GM21447 (cell line): ENCODE results near the gene GPR55.

Experiments used
- ATAC-seq: cut with Tn5 transposase; IDR thresholded peaks from one replicate; pipeline ENCODE4 v1.9.1; 2021; ENCODE audit not compliant: unreplicated experiment

GPR55 gene

GRCh38 chr2:230885463-230886130 is 39.4 kb downstream of the GPR55 start:
- no peak for ATAC-seq

GRCh38 chr2:230881840-230882239 is 43.2 kb downstream of the GPR55 start:
- no peak for ATAC-seq

GRCh38 chr2:230879891-230880290 is 45.2 kb downstream of the GPR55 start:
- no peak for ATAC-seq

DNA sequence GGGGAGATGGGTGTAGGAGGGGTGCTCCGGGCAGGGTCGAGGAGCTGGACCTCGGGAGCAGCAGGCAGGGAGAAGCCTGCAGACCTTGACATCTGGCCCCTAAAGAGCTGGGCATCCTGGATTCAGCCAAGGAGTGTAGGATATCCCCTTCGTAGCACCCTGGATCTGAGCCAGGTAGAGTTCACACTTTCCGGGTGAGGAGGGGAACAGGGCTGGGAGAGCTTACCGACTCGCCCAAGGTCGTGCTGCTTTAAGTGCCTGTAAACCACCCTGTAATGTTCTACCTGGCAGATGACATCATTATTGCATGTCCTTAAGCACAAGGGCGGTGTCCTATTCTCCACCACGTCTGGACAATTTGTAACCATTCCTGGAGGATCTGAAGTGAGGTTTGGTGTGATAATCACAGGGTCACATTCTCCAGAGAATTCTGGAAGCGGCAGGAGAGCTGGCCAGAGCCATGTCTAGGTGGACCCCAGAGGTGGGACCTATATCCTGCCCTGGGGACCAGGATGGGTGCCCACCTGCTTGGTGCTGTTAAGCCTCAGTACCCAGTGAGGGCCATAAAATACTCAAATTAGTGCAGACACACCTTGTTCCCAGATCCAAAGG is 45.7 kb downstream of the GPR55 start:
- no peak for ATAC-seq

- ATAC-seq, result no peak
These were observed 46.3 kb downstream of the GPR55 start for GRCh38 chr2:230878599-230879188.

DNA sequence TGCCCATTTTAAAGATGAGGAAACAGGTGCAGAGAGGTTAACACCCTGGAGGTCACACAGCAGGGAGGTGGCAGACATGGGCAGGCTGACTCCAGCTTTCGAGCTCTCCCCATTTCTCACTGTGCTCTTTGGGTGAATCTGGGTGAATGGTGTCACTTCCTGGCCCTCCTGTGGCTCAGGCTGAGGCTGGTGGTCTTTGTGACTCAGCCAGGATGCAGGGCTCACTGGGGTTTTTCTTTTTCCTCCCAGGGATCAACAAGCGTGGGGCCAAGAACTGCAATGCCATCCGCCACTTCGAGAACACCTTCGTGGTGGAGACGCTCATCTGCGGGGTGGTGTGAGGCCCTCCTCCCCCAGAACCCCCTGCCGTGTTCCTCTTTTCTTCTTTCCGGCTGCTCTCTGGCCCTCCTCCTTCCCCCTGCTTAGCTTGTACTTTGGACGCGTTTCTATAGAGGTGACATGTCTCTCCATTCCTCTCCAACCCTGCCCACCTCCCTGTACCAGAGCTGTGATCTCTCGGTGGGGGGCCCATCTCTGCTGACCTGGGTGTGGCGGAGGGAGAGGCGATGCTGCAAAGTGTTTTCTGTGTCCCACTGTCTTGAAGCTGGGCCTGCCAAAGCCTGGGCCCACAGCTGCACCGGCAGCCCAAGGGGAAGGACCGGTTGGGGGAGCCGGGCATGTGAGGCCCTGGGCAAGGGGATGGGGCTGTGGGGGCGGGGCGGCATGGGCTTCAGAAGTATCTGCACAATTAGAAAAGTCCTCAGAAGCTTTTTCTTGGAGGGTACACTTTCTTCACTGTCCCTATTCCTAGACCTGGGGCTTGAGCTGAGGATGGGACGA is 47.1 kb downstream of the GPR55 start:
- ATAC-seq, result no peak

DNA sequence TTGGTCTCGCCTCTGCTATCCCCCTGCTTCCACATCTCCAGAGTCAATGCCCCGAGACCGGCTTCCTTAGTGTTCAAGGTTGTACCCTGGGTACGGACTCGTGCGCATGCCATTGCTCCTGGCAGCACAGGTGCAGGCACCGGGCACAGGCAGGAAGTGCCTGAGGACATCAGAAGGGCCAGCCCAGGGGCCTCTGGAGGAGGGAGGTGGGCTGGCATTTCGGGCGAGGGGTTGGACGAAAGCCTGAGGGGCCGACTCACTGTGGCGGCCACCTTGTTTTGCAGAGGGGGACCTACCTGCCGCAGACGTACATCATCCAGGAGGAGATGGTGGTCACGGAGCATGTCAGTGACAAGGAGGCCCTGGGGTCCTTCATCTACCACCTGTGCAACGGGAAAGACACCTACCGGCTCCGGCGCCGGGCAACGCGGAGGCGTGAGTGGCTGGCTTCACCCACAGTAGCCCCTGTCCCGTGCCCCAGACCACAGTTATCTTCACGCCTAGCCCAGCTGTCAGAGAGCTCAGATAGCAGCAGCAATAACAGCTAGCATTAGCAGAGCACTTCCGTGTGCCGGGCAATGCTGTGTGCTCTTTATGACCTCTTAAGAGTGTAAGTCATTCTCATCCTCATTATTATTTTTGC is 47.8 kb downstream of the GPR55 start:
- no peak for ATAC-seq

DNA sequence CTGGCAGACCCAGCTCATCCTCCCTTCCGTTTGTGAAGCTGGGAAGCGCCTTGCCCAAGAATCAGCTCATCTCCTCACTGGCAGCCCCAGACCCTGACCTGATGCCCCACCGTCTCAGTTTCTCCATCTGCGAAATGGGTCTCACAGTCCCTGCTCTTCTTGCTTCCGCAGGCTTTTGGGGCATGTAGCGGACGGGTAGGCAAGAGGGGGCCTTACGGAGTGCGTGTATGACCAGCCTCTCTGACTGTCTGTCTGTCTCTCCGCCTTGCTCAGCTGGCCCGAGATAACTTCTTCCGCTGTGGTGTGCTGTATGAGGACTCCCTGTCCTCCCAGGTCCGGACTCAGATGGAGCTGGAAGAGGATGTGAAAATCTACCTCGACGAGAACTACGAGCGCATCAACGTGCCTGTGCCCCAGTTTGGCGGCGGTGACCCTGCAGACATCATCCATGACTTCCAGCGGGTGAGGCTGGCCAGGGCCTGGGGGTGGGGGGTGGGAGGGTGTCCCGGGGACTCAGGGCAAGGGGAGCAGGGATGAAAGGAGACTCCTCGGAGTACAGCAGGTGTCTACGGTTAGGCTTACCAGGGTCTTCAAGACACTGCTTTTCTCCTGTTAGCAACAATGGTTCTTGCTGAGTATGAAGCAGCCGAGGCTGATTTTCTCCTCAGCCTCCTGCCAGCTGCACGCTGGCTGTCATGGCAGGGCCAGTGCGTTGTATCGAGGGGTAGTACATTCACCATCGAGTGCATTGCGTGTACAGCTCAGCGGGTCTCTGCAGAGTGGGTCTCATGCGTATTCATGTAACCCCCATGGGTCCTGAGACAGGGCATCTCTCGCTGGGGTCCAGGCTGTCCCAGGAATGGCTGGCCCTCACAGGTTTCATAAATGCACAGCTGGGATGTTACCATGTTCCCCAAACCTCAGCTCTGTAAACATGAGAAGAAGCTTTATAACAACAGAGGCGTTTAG is 49.4 kb downstream of the GPR55 start:
- ATAC-seq, result no peak

DNA sequence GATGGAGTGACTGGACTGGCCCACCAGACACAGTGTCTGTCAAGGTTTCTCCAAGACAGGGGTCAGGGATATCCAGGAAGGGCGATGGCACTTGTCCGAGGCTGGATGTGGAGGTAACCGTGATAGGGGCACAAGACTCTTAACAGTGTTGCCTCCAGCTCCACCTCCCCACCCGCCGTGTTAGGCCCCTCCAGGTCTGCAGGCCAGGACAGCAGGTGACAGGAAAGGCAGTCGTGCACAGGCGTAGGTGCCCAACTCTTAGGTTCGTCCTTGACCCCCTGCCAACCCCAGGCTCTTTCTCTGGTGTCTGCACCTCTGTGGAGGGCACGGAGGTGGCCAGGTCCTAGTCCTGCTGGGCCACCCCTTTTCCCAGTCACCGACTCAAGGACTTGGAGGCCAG is 50.2 kb downstream of the GPR55 start:
- ATAC-seq, result no peak

DNA sequence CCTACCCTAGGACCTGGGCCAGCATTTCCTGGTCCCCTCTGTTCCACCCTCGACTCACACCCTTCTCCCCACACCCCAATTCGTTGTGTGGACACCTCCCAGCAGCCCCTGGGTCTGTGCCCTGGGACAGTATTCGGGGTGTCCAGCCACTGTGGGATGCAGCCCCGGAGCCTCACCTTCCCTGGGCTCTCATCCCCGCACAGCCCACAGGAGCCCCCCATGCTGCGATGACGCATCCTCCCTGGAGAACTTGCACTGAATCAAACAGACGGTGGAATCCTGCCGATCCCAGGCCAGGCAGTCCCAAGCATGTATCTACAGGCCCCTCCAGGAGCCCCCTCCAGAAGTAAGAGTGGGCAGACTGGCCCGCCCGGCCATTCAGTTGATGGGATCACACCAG is 50.6 kb downstream of the GPR55 start:
- no peak for ATAC-seq

DNA sequence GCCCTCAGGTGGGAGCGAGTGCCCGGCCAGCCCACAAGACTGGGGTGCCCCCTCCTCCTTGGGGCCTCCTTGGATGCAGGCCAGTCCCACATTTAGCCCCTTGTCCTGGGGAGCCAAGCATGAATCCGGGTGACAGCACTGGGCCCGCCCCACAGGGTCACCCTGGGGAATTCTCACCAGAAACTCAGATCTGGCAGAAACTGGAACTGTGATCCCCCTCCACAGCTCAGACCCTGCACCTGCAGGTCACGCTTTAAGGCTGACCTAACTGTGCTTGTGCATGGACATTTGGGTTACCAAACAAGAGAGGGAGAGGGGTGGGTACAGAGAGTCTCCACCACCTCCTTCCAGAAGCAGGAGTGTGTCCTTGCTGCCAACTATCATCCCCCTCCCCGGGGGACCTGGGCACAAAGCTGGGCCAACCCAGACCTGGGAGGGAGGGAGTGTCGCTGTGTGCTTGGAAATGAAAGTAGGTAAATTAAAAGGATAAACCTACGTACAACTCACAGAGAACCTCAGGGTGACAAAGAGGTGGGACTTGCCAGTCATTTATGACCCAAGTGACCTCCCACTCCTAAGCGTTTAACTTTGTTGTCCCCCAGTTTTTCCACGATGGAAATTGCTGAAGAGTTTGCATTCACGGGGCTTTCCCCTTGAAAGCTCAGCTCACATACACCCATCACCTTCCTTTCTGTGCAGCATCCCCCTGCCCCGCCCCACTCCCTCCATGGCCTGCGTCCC is 51.2 kb downstream of the GPR55 start:
- ATAC-seq, result peak; percentile 68

DNA sequence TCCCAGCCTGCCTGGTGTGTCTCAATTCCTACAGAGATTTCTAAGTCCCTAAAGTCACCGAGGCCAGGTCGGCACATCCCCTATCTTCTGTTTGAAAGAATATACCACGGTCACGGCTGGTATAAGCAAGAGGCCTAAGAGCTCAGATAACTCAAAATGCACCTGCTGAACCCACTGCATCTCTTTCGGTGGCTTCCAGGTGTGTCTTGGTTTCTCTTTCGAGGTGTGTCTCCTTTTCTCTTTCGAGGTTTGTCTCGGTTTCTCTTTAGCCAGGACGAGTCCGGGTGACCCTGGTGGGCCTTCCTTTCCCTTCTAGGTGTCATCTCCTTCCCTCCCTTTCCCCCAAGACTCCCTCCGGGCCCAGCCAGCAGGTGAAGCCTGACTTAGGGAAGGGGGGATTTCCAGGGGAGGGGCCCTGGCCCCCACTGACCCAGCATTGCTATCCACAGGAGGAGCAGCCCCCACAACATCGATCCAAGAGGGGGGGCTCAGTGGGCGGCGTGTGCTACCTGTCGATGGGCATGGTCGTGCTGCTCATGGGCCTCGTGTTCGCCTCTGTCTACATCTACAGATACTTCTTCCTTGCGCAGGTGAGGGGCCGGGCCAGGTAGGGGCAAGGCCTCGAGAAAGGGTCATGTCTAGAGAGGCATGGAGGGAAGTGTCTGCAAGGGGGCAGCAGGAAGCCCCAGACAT is 51.9 kb downstream of the GPR55 start:
- peak; percentile 59 for ATAC-seq

DNA sequence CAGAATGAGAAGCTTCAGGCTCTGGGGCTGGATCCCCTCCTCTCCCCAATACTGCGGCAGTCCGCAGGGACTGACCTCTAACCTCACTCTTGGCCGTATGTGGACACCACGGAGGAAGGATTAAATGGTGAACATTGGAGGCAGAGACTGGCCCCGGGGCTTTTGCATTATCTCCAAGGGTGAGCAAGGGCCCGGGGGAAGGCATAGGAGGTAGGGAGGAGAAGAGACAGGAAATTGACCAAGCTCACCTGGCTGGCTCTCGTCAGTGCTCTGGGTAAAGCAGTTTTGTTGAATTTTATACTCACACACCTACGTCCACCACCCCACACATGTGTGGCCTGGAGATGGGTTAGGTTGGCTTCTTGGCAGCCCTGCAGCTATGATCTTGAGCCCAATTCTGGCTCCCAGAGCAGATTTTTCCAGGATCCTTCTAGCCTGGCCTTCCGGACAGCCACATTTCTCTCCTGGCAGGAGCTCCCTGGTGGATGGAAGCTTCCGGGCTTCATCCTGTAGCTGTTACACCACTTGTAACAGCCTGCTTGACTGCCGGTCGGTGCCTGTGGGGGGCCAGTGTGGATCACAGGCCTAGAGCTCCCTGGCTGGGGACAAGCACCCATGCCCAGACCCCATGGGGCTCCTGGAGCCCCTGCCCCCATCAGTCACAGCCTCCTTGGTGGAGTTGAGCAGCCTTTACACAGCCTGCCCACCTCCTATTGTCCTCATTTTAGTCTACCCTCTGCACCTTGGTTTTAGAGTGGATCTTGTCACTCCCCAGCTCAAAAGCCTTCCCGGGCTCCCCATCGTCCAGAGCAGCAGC is 52.7 kb downstream of the GPR55 start:
- no peak for ATAC-seq

GRCh38 chr2:230871361-230872150 is 53.5 kb downstream of the GPR55 start:
- no peak for ATAC-seq

DNA sequence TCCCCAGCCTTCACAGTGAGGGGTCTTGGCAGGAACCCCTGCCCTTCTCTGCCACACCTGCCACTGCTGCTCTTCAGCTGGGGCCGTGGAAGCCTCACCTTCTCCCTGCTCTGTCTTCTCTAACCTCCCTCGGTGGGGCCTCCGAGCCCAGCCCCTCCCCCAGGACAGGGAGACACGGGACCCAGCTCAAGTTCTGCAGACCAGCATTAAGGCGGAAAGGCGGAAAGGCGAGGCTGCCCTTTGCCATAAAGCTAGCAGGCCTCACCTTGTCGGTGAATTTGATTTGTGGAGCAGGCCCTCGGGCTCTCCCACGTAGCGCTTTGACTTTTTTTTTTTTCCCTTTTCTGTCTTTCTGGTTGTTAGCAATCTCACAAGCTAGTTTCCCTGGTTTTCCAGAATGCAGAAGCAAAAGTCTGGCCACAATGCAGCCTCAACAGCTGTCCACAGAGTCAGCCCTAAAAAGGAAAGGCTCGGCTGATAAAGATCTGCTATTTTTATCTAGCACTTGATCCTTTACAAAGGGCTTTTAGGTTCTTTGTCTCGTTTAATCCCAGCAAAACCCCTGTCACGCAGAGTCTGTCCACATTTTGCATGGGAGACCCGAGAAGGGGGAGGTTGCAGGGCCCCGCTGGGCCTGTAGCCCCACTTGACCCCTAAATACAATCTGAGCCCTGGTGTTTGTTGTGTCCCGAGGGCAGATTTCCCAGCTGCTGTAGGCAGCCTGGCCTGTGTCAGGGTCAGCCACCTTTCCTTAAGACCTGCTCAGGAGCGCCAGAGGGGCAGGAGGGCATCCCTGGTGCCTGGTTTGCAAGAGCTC is 54.3 kb downstream of the GPR55 start:
- no peak for ATAC-seq

DNA sequence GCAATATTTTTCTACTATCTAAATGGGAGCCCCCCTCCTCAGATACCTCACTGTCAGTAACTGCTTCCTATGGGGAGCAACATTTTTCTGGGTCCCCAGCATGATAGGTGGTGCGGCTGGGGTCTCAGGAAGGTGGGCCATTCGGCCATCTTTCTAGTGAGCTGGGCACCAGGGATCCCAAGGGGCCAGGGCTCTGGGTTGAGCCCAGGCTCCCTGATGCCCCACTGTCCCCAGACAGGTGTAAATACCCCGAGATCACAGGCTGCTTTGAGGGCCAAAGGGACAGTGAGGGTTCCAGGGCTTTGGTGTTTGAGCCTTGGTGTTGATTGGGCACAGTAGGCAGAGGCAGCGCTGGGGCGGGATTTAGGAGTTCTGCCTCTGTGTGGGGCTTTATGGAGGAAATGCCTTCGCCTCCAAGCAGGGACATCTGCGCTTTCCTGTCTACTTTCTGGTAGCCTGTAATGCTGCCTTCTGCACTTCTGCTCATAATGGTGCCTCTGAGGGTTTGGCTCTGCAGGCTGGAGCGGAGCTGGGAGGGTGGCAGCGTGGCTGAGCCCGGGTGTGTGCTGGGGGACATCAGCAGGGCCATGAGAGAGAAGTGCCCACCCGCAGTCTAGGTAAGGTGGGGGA is 55.0 kb downstream of the GPR55 start:
- no peak for ATAC-seq
